LoVo (cell line): ENCODE results near the gene BMP7.

Experiments
- DNase-seq: peaks from one replicate; pipeline ENCODE4 v3.0.0-alpha.2; 2016; ENCODE audit warnings: low spot score

The BMP7 gene

DNA sequence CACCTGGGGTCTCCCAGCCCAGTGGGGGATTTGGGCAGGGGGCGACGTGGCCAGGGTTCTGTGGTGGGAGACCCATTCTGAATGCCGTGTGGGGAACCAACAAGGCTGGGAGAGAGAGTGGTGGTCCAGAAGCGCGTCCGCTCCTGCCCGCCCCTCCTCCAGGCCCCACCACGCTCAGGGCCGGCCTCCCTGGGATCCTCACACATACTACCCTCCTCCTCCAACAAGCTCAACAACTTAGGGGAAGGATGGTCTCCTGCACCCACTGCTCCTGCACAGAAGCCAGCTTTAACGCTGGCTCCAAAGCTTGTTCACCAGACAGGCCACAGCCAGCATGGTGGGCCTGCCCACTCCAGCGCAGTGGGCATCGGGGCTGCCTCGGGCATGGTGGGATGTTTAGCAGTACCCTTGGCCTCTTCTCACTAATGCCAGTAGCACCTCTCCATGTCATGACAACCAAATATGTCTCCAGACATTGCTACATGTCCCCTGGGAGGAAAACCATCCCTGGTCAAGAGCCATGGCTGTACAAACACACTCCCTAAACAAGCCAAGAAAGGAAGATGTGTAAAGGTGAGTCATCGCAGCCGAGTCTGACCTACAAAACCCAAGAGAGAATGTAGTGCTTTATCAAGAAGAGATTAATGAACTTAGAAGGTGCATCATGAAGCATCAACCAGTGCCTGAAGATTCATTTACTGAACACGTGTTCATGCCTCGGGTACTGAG, 75.7 kb downstream of the BMP7 start:
- no peak for DNase-seq

DNA sequence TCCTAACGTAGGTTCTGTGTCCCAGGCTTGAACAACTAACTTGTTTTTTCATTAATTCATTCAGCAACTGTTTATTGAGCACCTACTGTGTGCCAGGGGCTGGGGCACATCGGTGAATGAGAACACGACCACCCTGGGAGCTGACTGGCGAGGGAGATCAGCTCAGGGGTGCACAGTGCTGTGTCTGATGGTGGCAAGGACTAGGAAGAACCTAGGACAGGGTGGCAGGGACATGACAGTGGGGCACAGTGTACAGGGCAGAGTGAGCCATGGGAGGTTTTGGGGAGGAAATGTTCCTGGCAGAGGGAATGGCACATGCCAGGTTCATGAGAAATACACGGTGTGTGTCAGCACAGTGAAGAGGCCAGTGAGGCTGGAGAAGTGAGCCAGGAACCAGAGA, 76.7 kb downstream of the BMP7 start:
- no peak for DNase-seq

DNA sequence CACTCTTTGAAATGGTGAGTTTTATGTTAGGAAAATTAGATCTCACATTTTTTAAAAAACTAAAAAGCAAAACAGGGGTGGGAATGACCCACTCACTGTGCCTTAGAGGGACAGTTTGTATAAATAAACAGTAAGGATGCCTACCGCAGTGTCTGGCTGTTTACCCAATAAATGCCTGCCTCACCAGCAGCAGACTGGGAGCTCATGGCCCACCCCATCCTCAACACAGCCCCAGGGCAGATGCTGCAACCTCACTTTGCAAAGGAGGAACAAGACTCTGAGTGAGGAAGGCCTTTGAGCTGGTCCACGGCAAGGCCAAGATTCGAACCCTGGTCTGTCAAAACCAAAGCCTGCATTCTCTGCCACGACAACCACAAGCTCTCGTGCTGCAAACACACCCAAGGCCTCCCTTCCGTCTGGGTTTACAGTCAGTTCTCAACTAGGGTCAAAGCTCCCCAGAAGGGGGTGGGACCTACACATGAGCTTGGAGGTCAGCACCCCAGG, 77.8 kb downstream of the BMP7 start:
- DNase-seq = no peak

DNA sequence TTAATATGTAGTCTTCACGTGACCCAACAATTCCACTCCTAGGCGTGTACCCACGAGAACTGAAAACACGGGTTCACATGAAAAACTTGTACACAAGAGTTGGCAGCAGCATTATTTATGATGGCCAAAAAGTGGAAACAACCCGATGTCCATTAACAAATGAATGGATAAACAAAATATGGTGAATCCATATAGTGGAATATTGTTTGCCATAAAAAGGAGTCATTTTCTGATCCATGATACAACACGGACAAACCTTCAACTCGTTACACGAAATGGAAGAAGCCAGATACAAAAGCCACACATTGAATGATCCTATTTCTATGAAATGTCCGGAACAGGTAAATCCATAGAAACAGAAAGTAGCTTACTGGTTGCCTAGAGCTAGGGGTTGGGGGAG, 78.4 kb downstream of the BMP7 start:
- no peak for DNase-seq

DNA sequence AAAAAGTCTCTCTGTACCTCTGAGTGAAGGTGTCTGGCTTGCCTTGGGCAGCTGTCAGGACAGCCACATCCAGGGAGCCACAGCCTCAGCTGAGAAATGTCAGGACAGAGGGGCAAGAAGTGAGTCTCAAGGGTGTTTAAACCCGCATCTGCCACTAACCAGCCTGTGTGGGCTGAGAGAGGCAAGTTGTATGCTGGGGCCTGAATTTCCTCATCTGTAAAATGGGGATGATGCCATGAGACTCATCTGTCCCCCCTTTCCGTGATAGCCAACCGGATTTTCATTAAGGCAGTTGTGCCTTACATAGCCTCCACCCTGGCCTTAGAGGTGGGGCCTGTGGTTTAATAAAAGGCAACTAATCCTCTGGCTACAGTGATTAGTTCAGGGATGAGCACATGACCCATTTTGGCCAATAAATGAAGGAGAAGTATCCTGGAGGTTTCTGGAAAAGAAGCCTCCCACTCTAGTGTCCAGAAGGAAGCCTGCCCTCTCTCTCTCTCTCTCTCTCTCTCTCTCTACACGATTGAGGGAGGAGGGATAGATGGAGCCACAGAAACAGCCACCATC, 79.3 kb downstream of the BMP7 start:
- DNase-seq = no peak

DNA sequence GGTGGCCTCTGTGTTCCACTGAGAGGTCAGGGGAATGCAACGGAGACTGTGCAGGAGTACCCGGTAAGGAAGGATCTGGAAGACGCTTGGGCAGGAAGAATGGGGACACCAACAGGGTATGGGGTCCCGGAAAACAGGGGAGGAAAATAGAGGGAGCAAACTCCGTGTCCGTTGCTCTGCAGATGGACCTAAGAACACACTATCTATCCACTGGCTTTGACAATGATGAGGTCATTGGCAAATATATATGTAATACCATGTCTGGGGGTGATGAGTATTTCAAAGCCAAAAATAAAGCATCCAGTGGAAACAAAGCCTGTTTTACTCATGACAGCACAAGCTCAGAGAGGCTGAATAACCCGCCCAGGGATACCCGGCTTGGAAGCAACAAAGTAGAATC, 80.2 kb downstream of the BMP7 start:
- DNase-seq = no peak

DNA sequence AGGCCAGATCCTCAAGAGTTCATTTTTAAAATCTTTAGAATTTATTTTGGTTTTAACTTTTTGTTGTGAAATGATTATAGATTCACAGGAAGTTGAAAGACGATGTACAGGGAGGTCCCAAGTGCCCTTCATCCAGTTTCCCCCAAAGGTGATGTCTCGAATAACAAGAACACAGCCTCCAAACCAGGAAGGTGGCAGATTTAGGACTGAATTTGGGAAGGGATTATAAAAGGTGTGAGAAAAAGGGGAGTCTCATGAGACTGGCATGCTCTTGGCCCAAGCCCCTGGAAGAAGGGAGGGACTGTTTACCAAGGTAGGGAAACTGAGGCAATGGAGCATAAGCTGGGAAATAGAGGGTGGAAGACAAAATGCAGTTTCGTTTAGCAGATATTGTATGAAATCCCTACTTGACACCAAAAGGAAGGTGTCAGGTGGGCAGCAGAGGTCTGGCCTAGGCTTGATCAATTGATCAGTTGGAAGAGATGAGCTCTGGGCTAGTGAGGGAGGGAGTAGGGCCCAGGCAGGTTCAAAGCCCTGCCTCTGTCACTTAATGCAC, 81.2 kb downstream of the BMP7 start:
- no peak for DNase-seq

DNA sequence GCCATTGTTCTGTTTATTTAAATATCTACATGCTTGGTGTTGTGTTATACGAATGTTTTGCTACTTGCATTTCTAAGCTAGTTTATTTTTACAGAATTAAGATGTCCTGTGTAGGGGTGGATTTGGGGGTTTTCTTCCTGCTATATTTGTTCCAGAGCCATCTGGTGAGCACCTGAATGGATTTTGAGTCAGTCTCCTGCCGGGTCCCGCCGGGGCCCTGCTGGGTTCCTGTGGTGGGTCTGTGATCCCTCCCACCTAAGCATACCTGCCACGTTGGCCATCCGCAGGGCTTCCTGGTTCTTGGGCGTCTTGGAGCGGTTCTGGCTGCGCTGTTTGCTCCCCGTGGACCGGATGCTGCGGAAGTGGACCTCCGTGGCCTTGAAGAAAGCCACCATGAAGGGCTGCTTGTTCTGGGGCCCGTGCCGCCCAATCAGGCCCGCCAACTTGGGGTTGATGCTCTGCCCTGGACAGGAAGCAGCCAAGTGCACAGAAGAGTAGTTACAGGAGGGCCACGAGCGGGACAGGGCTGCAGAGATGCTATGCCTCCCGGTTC, 82.9 kb downstream of the BMP7 start:
- DNase-seq = no peak

DNA sequence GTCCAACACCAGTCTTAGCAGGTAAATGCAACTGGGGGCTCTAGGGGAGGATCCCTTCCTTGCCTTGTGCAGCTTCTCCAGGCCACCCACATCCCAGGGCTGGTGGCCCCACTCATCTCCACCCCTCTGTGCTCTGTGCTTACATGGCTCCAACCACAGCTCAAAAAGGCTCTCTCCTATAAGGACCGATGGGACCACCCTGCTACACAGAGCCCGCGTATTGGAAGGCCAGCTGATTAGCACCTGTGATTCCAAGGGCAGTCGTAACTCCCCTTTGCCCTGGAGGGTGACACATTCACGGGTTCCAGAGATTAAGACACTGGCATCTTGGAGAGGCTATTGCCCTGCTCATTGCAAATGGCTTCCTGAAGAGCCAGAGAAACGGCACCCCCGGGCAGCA, 84.8 kb downstream of the BMP7 start:
- no peak for DNase-seq

DNA sequence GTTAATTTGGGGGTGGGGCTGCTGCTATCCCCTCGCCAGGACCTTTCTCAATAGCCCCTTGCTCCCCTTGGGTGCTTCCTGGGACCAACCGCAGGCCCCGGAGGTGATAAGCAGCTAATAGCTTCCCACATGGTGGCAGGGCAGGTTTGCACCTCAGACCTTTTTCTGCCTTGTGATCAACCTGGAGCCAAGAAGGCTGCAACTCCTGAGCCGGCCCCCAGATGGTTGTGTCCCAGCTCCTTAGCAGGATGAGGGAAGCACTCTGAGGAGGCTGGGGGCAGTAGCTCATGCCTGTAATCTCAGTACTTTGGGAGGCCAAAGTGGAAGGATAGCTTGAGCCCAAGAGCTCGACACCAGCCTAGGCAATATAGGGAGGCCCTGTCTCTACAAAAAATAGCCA, 85.5 kb downstream of the BMP7 start:
- no peak for DNase-seq

DNA sequence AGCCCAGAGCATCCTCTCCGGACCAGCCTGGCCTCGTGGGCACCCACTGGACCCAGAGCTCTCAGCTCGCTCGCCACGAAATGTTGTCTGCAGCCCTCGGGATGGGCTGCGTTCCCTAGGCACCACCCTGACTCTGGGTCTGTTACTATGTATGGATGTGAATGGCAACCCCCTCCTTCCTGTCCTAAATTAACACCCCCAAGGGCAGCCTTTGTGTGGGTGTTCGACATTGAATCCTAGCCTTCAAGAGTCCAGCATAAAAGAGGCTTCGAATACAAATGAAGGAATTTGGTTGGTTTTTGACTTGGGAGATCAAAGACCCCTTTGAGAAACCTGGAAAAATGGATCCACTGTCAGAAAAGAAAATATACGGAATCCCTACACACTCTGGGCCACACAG, 86.1 kb downstream of the BMP7 start:
- no peak for DNase-seq

DNA sequence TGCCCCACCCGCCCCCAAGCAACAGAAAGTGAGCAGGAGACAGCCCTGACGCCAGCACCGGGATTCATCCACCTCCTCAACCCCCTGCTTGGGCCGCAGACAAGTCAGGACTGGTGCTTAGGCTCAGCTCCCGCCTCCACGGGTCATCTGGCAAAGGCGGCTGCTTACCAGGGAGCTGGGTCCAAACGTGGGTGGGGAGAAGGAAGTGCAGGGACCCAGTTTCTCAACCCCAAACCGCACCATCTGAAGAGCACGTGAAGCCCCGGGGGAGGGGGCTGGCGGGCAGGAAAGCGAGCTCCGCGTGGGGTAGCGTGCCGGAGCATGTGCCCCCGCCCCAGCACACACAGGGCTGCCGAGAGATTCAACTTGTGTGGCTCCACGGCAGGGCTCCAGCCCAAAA, 87.2 kb downstream of the BMP7 start:
- no peak for DNase-seq

DNA sequence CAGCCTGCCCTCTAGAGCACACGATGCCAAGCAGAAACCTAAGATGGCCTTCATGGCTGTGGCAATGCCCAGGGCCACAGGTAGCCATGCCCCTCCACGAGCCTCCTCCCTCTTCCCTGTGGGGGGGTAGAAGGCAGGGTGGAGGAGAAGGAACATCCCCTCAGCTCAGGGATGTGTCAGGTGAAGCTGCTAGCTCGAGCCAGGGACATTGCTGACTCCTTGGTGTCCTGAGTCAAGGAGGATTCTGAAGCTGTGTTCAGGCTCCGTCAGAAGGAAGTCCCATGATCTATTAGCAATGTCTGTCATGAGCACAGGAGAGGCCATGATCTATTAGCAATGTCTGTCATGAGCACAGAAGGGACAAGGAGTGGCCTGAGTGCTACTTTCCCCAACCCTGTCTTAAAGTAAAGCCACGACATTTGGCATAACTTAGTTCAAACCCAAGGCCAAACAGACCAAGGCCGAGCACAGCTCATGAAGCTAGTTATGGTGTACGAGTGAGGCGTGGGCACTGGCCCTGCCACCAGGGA, 87.8 kb downstream of the BMP7 start:
- no peak for DNase-seq

DNA sequence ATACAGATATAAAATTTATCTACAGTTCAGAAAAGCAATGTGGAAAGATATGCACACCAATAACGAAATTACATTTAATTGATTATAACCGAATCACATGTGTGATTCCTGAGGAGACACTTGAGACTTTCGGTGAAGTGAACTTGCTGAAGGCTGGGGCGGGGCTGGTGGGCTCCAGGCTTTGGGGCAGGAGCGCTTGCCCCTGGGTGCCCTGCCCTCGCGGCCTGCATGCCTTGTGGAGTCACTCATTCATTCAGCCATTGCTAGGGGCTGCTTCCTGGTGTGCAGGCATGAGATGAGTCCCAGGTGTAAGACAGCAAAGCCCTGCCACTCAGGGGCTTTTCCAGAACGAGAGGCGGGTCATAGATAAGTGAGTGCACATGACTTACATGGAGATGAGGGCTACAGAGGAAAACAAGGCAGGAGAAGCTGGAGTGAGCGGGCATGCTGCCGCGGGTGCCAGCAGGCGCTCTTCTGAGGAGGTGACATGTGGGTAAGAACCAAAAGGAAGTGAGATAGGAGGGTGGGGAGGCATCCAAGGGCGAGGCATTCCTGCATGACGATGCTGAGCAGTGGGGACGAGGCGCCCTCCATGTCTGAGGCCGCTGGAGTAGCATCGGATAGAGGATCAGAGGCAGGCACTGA, 88.7 kb downstream of the BMP7 start:
- DNase-seq = no peak

DNA sequence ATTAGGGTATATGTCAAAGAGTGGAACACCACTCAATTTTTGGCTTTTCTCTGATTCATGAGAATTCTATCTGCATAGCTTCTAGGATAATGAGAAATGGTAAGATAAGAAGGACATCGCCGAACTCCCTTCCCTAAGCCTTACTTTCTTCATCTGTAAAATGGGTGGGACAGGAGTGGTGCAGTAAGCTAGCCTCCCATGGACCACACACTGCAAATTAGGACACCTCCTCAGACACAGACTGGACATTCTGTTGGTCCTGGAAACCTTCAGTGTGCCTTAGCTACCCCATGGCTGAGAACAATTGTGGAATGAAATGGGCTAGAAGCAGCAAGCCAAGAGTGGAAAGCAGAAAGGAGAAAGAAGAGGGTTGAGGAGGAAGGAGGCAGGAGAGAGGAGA, 89.6 kb downstream of the BMP7 start:
- no peak for DNase-seq

DNA sequence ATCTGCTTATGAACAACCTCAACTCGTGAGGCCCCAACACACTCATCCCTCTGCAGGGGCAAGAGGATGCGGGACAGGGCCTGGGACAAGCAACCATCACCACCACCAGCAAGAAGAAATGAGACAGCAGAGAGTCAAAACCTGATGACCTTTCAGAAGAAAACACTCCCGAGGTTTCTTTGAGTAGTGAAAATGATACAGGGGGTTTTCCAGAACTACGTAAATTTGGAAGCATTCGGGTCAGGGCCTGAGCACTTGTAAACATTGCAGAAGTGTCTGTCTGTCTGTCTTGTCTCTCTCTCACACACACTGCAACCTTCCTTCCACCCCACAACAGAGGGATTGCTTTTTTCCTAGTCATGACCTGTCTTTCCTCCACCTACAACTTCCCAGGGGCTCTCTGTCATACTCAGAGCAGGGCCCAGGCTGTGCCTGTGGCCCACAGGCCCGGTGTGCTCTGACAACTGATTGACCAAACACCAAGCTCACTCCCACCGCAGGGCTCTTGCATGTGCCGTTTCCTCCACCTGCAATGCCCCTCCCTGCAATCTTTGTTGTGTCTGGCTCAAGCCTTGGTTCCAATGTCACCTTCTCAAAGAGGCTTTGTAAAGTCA, 90.9 kb downstream of the BMP7 start:
- no peak for DNase-seq

DNA sequence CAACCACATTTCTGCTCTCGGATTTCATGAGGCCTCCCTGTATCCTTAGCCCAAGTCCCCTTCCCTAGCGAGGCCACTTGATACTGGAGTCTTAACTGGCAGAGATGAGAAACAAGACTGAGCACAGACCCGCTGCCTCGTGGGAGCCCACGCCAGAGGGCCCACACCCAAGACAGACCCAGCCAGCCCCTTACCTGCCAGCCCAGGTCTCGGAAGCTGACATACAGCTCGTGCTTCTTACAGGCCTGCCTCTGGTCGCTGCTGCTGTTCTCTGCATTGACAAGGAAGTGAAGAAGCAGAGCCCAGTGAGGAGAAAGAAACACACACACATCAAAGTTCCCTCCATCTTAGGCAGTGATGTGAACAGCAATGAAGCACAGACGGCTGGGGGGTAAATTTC, 91.7 kb downstream of the BMP7 start:
- no peak for DNase-seq

DNA sequence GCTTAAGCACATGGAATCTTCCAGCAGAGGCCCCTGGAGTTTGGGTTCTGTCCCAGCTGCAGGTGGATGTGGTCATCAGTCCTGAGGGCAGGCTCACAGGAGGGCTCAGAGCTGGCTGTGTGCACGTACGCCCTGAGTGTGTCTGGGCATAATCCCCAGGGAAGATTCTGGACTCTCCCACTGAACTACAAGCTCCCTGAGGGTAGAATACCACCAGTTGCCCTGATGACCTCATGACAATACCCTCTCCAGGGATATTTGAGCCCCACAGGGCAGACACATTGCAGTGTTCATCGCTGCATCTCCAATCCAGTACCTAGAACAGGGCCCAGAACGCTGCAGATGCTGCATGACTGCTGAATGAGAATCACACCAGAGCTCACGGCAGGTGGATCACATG, 92.5 kb downstream of the BMP7 start:
- DNase-seq = no peak

DNA sequence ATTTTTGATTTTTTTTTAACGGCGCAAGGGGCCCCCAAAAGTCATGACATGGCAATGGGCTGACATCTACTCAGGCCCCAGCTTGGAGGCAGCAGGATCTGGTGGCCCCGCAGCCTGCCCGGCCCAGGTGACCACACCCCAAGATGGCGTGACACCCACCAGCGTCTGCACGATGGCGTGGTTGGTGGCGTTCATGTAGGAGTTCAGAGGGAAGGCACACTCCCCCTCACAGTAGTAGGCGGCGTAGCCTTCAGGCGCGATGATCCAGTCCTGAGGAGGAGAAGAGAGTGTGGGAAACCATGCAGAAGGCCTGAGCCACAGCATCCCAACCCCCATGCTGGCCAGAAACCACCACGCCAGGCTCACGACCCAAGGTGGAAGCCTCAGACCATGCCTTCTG, 93.4 kb downstream of the BMP7 start:
- DNase-seq = no peak

DNA sequence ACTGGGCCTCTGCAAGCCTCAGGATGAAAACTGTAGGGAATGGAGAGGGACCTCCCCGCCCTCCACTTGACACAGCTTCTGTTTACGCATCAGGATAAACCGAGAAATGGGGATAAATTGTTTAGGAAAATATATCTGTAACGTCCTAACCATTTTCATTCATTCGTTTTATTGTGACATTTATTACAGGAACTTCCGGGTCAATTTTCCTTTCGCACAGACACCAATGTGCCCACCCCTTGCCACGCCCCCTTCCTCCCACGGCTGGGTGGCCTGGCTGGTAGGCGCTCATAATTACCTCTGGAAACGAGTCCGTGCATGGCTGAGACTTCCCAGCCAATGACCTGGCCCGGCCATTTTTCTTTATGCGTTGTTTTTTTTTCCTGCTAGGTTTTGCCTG, 96.1 kb downstream of the BMP7 start:
- peak; percentile 61 for DNase-seq

DNA sequence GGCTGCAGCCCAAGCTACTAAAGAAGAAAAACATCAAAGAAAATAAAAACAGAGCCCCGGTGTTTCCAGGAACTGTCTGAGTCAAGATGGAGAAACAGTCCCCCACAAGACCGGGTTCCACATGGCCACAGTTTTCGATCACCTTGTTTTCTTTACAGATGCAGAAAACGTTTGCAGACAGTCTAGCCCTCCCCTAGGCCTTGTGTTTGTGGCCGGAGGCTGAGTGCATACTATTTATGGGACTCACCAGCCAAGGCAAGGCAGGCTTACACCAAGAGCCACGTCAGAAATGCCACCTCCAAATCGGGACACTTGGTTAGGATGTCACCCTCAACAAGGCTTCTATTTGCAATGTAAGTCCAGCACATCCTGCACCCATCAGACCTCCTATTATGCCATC, 97.3 kb downstream of the BMP7 start:
- no peak for DNase-seq

DNA sequence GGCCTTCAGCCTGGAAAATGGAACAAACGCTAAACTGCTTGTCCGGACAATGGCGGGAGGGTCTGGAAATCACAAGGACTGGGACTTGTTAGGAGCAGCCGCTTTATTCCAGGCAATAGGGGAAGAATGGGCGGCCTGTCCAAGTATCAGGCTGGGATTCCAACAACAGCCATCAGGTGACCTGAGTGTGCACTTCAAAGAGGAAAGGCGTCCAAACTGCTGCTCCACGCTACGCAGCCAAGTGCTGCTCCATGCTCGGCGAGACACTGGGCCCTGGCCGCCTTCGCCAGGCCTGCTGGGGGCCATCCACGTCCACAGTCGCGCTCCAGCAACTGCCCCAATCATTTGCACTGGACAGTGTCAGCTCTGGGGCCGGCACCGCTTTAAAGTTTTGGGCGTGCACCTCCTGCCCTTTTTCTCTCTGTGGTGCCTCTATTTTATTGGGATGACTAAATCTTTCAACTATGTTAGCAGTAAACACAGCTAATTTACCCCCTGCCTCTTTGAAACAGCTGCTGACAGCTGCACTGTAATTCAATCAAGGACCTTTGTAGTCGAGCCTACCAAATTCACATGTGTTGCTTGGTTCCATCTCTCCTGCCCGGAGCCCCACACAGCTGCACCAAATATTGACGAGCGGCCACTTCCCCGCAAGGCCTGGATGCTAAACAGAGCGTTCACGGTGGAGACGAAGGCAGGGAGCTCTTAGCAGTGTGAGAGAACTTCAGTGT, 98.3 kb downstream of the BMP7 start:
- peak; percentile 85 for DNase-seq
